HepG2 (cell line): Measurements from ENCODE around the gene TLE2. TPM values are rescaled to one million over a fixed set of nuclear protein-coding genes. Genes with fewer than 3 reads are reported as not detected.

Source experiments
- AHR ChIP-seq: IDR thresholded peaks from 2 replicates; pipeline ENCODE4 v1.6.1; 2018; ENCODE audit warnings: missing genetic modification reagents, missing compliant biosample characterization
- DR1 ChIP-seq: sonication (generic); formaldehyde crosslinking; IDR thresholded peaks from 2 replicates; pipeline ENCODE4 v1.8.0; 2021; ENCODE audit warnings: mild to moderate bottlenecking, missing genetic modification reagents, inconsistent platforms
- EP300 ChIP-seq, 3 experiments: sonication (generic) in 1 of 3; formaldehyde crosslinking in 1 of 3; IDR thresholded peaks; 2 replicates each; pipeline versions ENCODE4 v1.5.1 to v1.6.1; 2011 to 2020; ENCODE audit warnings: low read depth in 2 of 3, low read length in 2 of 3, borderline replicate concordance in 1 of 3, improper control_type of control experiment in 1 of 3, mild to moderate bottlenecking in 1 of 3, missing genetic modification reagents in 1 of 3, moderate library complexity in 1 of 3
- ETV5 ChIP-seq: IDR thresholded peaks from 2 replicates; pipeline ENCODE4 v1.6.1; 2018; ENCODE audit warnings: missing biosample characterization, missing genetic modification reagents, inconsistent platforms, borderline replicate concordance
- FUBP1 ChIP-seq: sonication (generic); formaldehyde crosslinking; IDR thresholded peaks from 2 replicates; pipeline ENCODE4 v1.5.1; 2020; ENCODE audit warnings: missing genetic modification reagents, mild to moderate bottlenecking, borderline replicate concordance
- GFI1 ChIP-seq: sonication (generic); formaldehyde crosslinking; IDR thresholded peaks from 2 replicates; pipeline ENCODE4 v1.5.0; 2020; ENCODE audit warnings: missing genetic modification reagents, mild to moderate bottlenecking, borderline replicate concordance
- GPN1 ChIP-seq: sonication (generic); formaldehyde crosslinking; IDR thresholded peaks from 2 replicates; pipeline ENCODE4 v1.5.1; 2020; ENCODE audit warnings: missing genetic modification reagents, borderline replicate concordance
- HMGXB4 ChIP-seq, 2 experiments: sonication (generic) in 1 of 2; formaldehyde crosslinking in 1 of 2; IDR thresholded peaks; 2 replicates each; pipeline versions ENCODE4 v1.4.0 to v1.6.1; 2018 to 2020; ENCODE audit warnings: missing genetic modification reagents in 2 of 2, borderline replicate concordance in 1 of 2, low read depth in 1 of 2, mild to moderate bottlenecking in 1 of 2, missing biosample characterization in 1 of 2
- NCOA1 ChIP-seq: sonication (generic); formaldehyde crosslinking; IDR thresholded peaks from 2 replicates; pipeline ENCODE4 v1.9.0; 2021; ENCODE audit warnings: missing genetic modification reagents
- NR2F1 ChIP-seq, 2 experiments: fragments of 450-650 bp in 1 of 2; formaldehyde crosslinking in 1 of 2; IDR thresholded peaks; 2 replicates each; pipeline versions ENCODE4 v1.5.0 to v1.6.1; 2016 to 2020; ENCODE audit warnings: mild to moderate bottlenecking in 1 of 2, missing compliant biosample characterization in 1 of 2, missing genetic modification reagents in 1 of 2, moderate library complexity in 1 of 2
- PCBP1 ChIP-seq: fragments of 200-400 bp; formaldehyde crosslinking; IDR thresholded peaks from 2 replicates; pipeline ENCODE4 v1.6.1; 2017; ENCODE audit warnings: mild to moderate bottlenecking, low read depth, low read length, borderline replicate concordance
- RNF2 ChIP-seq: fragments of 450-650 bp; conservative IDR thresholded peaks from 2 replicates; pipeline ENCODE4 v1.6.1; 2016; ENCODE audit warnings: low read depth
- U2AF2 ChIP-seq: fragments of 200-400 bp; formaldehyde crosslinking; IDR thresholded peaks from 2 replicates; pipeline ENCODE4 v1.6.1; 2017; ENCODE audit warnings: low read depth, mild to moderate bottlenecking, low read length
- ZGPAT ChIP-seq: IDR thresholded peaks from 2 replicates; pipeline ENCODE4 v1.6.1; 2016; ENCODE audit warnings: mild to moderate bottlenecking
- ZMYM3 ChIP-seq: sonication (generic); formaldehyde crosslinking; IDR thresholded peaks from 2 replicates; pipeline ENCODE4 v1.5.1; 2020; ENCODE audit warnings: mild to moderate bottlenecking, missing genetic modification reagents
- polyA plus RNA-seq, 8 experiments: library from polyadenylated mRNA; depleted of rRNA in 3 of 8; stranded (reverse) in 7 of 8; unstranded in 1 of 8; fragments of >200 nt; fragmentation: Illumina TruSeq in 4 of 8; extraction: Trizol in 4 of 8; gene quantifications; 2 replicates each; pipeline versions ENCODE4 v1.2.1 to v1.2.3, GENCODE V29; 2011 to 2016; ENCODE audit warnings: low read depth in 4 of 8, missing spikeins in 1 of 8, mixed read lengths in 1 of 8; ENCODE audit not compliant: insufficient read depth in 1 of 8
- total RNA-seq, 5 experiments: library from RNA; depleted of rRNA; stranded (reverse); fragments of >200 nt; fragmentation: Illumina TruSeq; extraction: Trizol; gene quantifications; 2 replicates each; pipeline ENCODE4 v1.2.3, GENCODE V29; 2016; ENCODE audit warnings: low read depth in 1 of 5
- TF ChIP-seq, protein P1 (sequence below): IDR thresholded peaks from 2 replicates; pipeline ENCODE4 v1.6.1; 2012; ENCODE audit warnings: inconsistent platforms
- TF ChIP-seq, protein P2 (sequence below): sonication (generic); formaldehyde crosslinking; conservative IDR thresholded peaks from 2 replicates; pipeline ENCODE4 v1.8.0; 2022; ENCODE audit warnings: mild to moderate bottlenecking, moderate library complexity, missing genetic modification reagents
- TF ChIP-seq, protein P3 (sequence below): sonication (generic); formaldehyde crosslinking; IDR thresholded peaks from 2 replicates; pipeline ENCODE4 v1.8.0; 2023; ENCODE audit warnings: mild to moderate bottlenecking, missing genetic modification reagents

Gene TLE2
- total and polyA plus RNA-seq, 2 of the 13 experiments (the other 11 are each of a cell fraction or from before 2014, with no cell fraction given): 0.07 to 0.81 TPM

GRCh38 chr19:2950286-2951124 is 78.6 kb downstream of the TLE2 start (continued):
- TF ChIP-seq AHR (peak; percentile 64; the same call in 1 of the 2 replicates), NCOA1 (no peak), ETV5 (CRISPR knock-in tag) (peak; percentile 81), FUBP1 (no peak), GPN1 (CRISPR knock-in tag) (no peak), DR1 (CRISPR knock-in tag) (peak; percentile 84), RNF2 (no peak; the same call in 1 of the 2 replicates), ZGPAT (peak; percentile 64; the same call in 1 of the 2 replicates), ZMYM3 (peak; percentile 43; the same call in 1 of the 2 replicates), U2AF2 (no peak), NR2F1 (CRISPR knock-in tag; IDR thresholded peaks at IDR 0.05) (peak in 1 of 2 experiments; percentile 72; a peak in 3 of 4 replicates), PCBP1 (0 out of 2 replicates have a peak, but pooled peaks have one; percentile 82), HMGXB4 (CRISPR knock-in tag; IDR thresholded peaks at IDR 0.05; ENCODE audit: borderline replicate concordance in 1 of 2, low read depth in 1 of 2) (peak in 1 of 2 experiments; percentile 84; a peak in 2 of 4 replicates), EP300 (IDR thresholded peaks at IDR 0.05; ENCODE audit: low read depth in 2 of 2, low read length in 2 of 2) (no peak), EP300 (CRISPR knock-in tag; IDR thresholded peaks at IDR 0.05; ENCODE audit: borderline replicate concordance) (0 out of 2 replicates have a peak, but pooled peaks have one; percentile 45), GFI1 (CRISPR knock-in tag) (no peak; the same call in 1 of the 2 replicates)
- TF ChIP-seq, protein P1, sequence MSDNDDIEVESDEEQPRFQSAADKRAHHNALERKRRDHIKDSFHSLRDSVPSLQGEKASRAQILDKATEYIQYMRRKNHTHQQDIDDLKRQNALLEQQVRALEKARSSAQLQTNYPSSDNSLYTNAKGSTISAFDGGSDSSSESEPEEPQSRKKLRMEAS: peak; percentile 26; the same call in 1 of the 2 replicates
- TF ChIP-seq, protein P2, sequence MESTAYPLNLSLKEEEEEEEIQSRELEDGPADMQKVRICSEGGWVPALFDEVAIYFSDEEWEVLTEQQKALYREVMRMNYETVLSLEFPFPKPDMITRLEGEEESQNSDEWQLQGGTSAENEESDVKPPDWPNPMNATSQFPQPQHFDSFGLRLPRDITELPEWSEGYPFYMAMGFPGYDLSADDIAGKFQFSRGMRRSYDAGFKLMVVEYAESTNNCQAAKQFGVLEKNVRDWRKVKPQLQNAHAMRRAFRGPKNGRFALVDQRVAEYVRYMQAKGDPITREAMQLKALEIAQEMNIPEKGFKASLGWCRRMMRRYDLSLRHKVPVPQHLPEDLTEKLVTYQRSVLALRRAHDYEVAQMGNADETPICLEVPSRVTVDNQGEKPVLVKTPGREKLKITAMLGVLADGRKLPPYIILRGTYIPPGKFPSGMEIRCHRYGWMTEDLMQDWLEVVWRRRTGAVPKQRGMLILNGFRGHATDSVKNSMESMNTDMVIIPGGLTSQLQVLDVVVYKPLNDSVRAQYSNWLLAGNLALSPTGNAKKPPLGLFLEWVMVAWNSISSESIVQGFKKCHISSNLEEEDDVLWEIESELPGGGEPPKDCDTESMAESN (CRISPR knock-in tag): peak; percentile 64; the same call in 1 of the 2 replicates
- TF ChIP-seq, protein P3, sequence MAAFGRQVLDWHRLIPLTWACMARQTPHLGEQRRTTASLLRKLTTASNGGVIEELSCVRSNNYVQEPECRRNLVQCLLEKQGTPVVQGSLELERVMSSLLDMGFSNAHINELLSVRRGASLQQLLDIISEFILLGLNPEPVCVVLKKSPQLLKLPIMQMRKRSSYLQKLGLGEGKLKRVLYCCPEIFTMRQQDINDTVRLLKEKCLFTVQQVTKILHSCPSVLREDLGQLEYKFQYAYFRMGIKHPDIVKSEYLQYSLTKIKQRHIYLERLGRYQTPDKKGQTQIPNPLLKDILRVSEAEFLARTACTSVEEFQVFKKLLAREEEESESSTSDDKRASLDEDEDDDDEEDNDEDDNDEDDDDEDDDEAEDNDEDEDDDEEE (CRISPR knock-in tag): no peak; the same call in 1 of the 2 replicates
